Measurements from ENCODE around the gene BCAS3. TPM values are rescaled to one million over a fixed set of nuclear protein-coding genes. Genes with fewer than 3 reads are reported as not detected.

The BCAS3 gene
- total RNA-seq, 1 experiment from 2014 or later = 26.3 TPM

GRCh38 chr17:61227866-61228265 lies 550.2 kb downstream of the BCAS3 start:
- Histone ChIP-seq H3K4me3 (replicated peaks in 1 of 2; ENCODE audit: low read depth in 1 of 2, low read length in 2 of 2) (no peak overlapping the region), H4K20me1 (ENCODE audit: insufficient read depth) (no peaks in the 10 kb centered on the region), H3K4me2 (ENCODE audit: low read length) (no peak overlapping the region), H3K9me2 (ENCODE audit: insufficient read depth) (no peaks in the 10 kb centered on the region), H3K79me2 (ENCODE audit: insufficient read depth, low read length) (no peaks in the 10 kb centered on the region), H3K4me1 (ENCODE audit: control insufficient read depth in 1 of 2, insufficient read depth in 2 of 2, low read length in 2 of 2) (no peaks in the 10 kb centered on the region), H3K27ac (ENCODE audit: low read depth, low read length) (no peak overlapping the region), H3K27me3 (ENCODE audit: insufficient read depth, low read length) (no peaks in the 10 kb centered on the region), H2AFZ (ENCODE audit: low read depth, low read length, poor library complexity, severe bottlenecking) (no peak overlapping the region), H3K9ac (ENCODE audit: low read length) (no peak overlapping the region), H3K9me3 (ENCODE audit: control insufficient read depth in 1 of 2, insufficient read depth in 1 of 2, low read depth in 1 of 2, low read length in 2 of 2) (no peaks in the 10 kb centered on the region), H3K36me3 (ENCODE audit: control insufficient read depth in 1 of 2, insufficient read depth in 2 of 2, low read length in 2 of 2) (no peaks in the 10 kb centered on the region)
- TF ChIP-seq REST (IDR thresholded peaks at IDR 0.05; ENCODE audit: low read depth) = no peak
- no peak for TF ChIP-seq CBX3 (IDR thresholded peaks at IDR 0.05; ENCODE audit: low read depth)
- no peak for TF ChIP-seq EZH2 (IDR thresholded peaks at IDR 0.05)
- TF ChIP-seq ZNF274 (IDR thresholded peaks at IDR 0.05; ENCODE audit: low read depth, low read length) = no peak
- no peak for TF ChIP-seq ZFX (IDR thresholded peaks at IDR 0.05)
- TF ChIP-seq SP1 (IDR thresholded peaks at IDR 0.05; ENCODE audit: low read depth) = no peak
- intact Hi-C loops (cut with micrococcal nuclease) = no loop called here
- ChIA-PET CTCF (no interaction called here), POLR2A (no interaction called here), RAD21 (ENCODE audit: low non-redundant PET in 1 of 2, low total read pairs in 2 of 2, uncharacterized antibody in 2 of 2, unreplicated experiment in 2 of 2) (no interaction called here)
- no peak for ATAC-seq
- no peak for DNase-seq (ENCODE audit: low read depth, low spot score)
- no TSS peak for BruUV-seq (replicated peaks)

- Histone ChIP-seq H4K20me1 (ENCODE audit: insufficient read depth) (no peaks in the 10 kb centered on the region), H3K9ac (ENCODE audit: low read length) (no peak overlapping the region), H3K9me2 (ENCODE audit: insufficient read depth) (no peaks in the 10 kb centered on the region), H3K4me1 (ENCODE audit: control insufficient read depth in 1 of 2, insufficient read depth in 2 of 2, low read length in 2 of 2) (no peaks in the 10 kb centered on the region), H2AFZ (ENCODE audit: low read depth, low read length, poor library complexity, severe bottlenecking) (no peak overlapping the region), H3K4me3 (replicated peaks in 1 of 2; ENCODE audit: low read depth in 1 of 2, low read length in 2 of 2) (no peak overlapping the region), H3K36me3 (ENCODE audit: control insufficient read depth in 1 of 2, insufficient read depth in 2 of 2, low read length in 2 of 2) (no peaks in the 10 kb centered on the region), H3K27ac (ENCODE audit: low read depth, low read length) (no peak overlapping the region), H3K79me2 (ENCODE audit: insufficient read depth, low read length) (no peaks in the 10 kb centered on the region), H3K27me3 (ENCODE audit: insufficient read depth, low read length) (no peaks in the 10 kb centered on the region), H3K4me2 (ENCODE audit: low read length) (no peak overlapping the region), H3K9me3 (ENCODE audit: control insufficient read depth in 1 of 2, insufficient read depth in 1 of 2, low read depth in 1 of 2, low read length in 2 of 2) (no peaks in the 10 kb centered on the region)
- no TSS peak for BruUV-seq (replicated peaks)
- ATAC-seq (no peak), DNase-seq (ENCODE audit: low read depth, low spot score) (no peak)
- intact Hi-C loops (cut with micrococcal nuclease) = no loop called here
- RAD21 ChIA-PET (ENCODE audit: low non-redundant PET in 1 of 2, low total read pairs in 2 of 2, uncharacterized antibody in 2 of 2, unreplicated experiment in 2 of 2) = no interaction called here
- CTCF ChIA-PET = no interaction called here
- POLR2A ChIA-PET = no interaction called here
- no peak for TF ChIP-seq CEBPB (IDR thresholded peaks at IDR 0.05; ENCODE audit: low read depth)
- TF ChIP-seq JUND (IDR thresholded peaks at IDR 0.05) = no peak
- no peak for TF ChIP-seq CTCF (IDR thresholded peaks at IDR 0.05 in 2 of 3, conservative IDR thresholded peaks at IDR 0.05 in 1 of 3; ENCODE audit: borderline replicate concordance in 1 of 3, insufficient read depth in 1 of 3, low read depth in 2 of 3, low read length in 2 of 3)
- no peak for TF ChIP-seq RAD21 (IDR thresholded peaks at IDR 0.05; ENCODE audit: low read depth)
- TF ChIP-seq YY1 (IDR thresholded peaks at IDR 0.05; ENCODE audit: extremely low read depth, insufficient replicate concordance, low read depth, low read length) = no peak
- no peak for TF ChIP-seq TCF7L2 (IDR thresholded peaks at IDR 0.05; ENCODE audit: borderline replicate concordance, extremely low read depth, insufficient read depth, insufficient read length)
- TF ChIP-seq ZFX (IDR thresholded peaks at IDR 0.05) = no peak
- TF ChIP-seq FOSL1 (IDR thresholded peaks at IDR 0.05; ENCODE audit: low read depth) = no peak
- TF ChIP-seq ZBTB33 (IDR thresholded peaks at IDR 0.05; ENCODE audit: extremely low read depth, insufficient replicate concordance, low read length) = no peak
- no peak for TF ChIP-seq SRF (IDR thresholded peaks at IDR 0.05; ENCODE audit: low read depth)
Measured at GRCh38 chr17:61230461-61230860, 552.8 kb downstream of the BCAS3 start.

Data from HCT116 (cell line).